A673 (cell line): ENCODE results near the gene SPG7. TPM values are rescaled to one million over a fixed set of nuclear protein-coding genes. Genes with fewer than 3 reads are reported as not detected.

Source experiments
- BruUV-seq: library from RNA; stranded (reverse); fragments of 400-500 nt; replicated peaks from 2 replicates; lab custom pipeline; 2021; lab: Mats Ljungman, UMichigan
- CTCF ChIA-PET: fragments of 300-600 bp; sonication (Branson Sonifier 250); formaldehyde crosslinking; loops from one replicate; lab custom pipeline; 2022; ENCODE audit warnings: antibody characterized with exemption; lab: Charles Lee
- POLR2A ChIA-PET: fragments of 300-600 bp; sonication (Branson Sonifier 250); formaldehyde crosslinking; loops from one replicate; lab custom pipeline; 2022; ENCODE audit warnings: antibody characterized with exemption; ENCODE audit not compliant: low non-redundant PET; lab: Charles Lee
- DNase-seq: peaks from one replicate; pipeline ENCODE4 v3.0.0-alpha.2; 2015; ENCODE audit warnings: low spot score
- H3K27ac ChIP-seq: fragments of 200-600 bp; sonication (generic); 2 replicates; pipeline ENCODE4 v1.5.1; 2016; ENCODE audit warnings: mixed run types, low read depth, mild to moderate bottlenecking, mixed read lengths, antibody characterized with exemption, low read length; ENCODE audit not compliant: poor library complexity, severe bottlenecking
- H3K27me3 ChIP-seq: fragments of 200-600 bp; sonication (generic); replicated peaks from 2 replicates; pipeline ENCODE4 v1.6.1; 2017; ENCODE audit warnings: mixed run types, low read depth, mild to moderate bottlenecking, mixed read lengths, antibody characterized with exemption, low read length; ENCODE audit not compliant: insufficient read depth, poor library complexity
- H3K36me3 ChIP-seq: fragments of 200-600 bp; sonication (generic); 2 replicates; pipeline ENCODE4 v1.6.1; 2016; ENCODE audit warnings: mixed run types, mild to moderate bottlenecking, mixed read lengths, antibody characterized with exemption, low read length; ENCODE audit not compliant: insufficient read depth, poor library complexity, severe bottlenecking
- H3K4me1 ChIP-seq: fragments of 200-600 bp; sonication (generic); 2 replicates; pipeline ENCODE4 v1.6.1; 2017; ENCODE audit warnings: mixed run types, mild to moderate bottlenecking, mixed read lengths, antibody characterized with exemption, low read length; ENCODE audit not compliant: insufficient read depth, poor library complexity, severe bottlenecking
- H3K4me3 ChIP-seq: fragments of 200-600 bp; sonication (generic); 2 replicates; pipeline ENCODE4 v1.5.1; 2016; ENCODE audit warnings: low read depth, mixed run types, mild to moderate bottlenecking, mixed read lengths, low read length; ENCODE audit not compliant: poor library complexity, severe bottlenecking
- H3K9me3 ChIP-seq: fragments of 200-600 bp; sonication (generic); 2 replicates; pipeline ENCODE4 v1.6.1; 2016; ENCODE audit warnings: mixed run types, low read depth, mild to moderate bottlenecking, mixed read lengths, antibody characterized with exemption, low read length; ENCODE audit not compliant: poor library complexity, severe bottlenecking
- EZH2 ChIP-seq: fragments of 200-600 bp; sonication (generic); IDR thresholded peaks from 2 replicates; pipeline ENCODE4 v1.6.1; 2017; ENCODE audit warnings: borderline replicate concordance, low read depth, mild to moderate bottlenecking, mixed read lengths, antibody characterized with exemption, low read length; ENCODE audit not compliant: poor library complexity, severe bottlenecking
- intact Hi-C: fragments of 100-400 bp; cut with micrococcal nuclease; formaldehyde crosslinking; loops from one replicate; pipeline ENCODE4 v1.10.0; 2022; ENCODE audit not compliant: unreplicated experiment
- total RNA-seq: library from RNA; stranded (reverse); gene quantifications from 2 replicates; pipeline ENCODE4 v1.2.3, GENCODE V29; 2021
- TF ChIP-seq, protein P1 (sequence below): fragments of 300-800, 200-600 bp; sonication (generic); conservative IDR thresholded peaks from 2 replicates; pipeline ENCODE4 v1.5.1; 2017; ENCODE audit warnings: low read depth, mild to moderate bottlenecking, antibody characterized with exemption, low read length, moderate library complexity, mixed read lengths

SPG7 gene
- total RNA-seq, 1 experiment from 2014 or later = 113 TPM

DNA sequence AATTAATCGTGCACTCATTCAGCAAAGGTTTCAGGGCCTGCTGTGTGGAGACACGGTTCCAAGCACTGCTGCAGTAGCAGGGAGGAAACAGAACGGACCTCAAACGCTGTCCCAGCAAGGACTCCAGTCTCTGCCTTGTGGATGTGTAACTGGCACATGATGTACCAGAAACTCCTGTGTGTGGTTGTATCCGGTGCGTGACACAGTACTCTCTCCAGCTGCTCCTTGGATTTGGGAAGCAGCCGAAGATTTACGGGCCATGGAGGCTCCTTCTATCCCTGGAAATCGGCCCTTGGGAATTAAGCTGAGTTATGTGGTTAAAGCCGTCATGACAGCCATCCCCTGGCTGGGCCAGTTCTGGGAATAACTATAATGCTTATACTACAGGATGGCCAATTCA, 9.4 kb upstream of the SPG7 start:
- intact Hi-C loops = no loop called here
- Histone ChIP-seq H3K36me3 (no peaks in the 10 kb centered on the region), H3K27me3 (no peaks in the 10 kb centered on the region), H3K9me3 (no peaks in the 10 kb centered on the region), H3K4me3 (no peak overlapping the region), H3K4me1 (no peaks in the 10 kb centered on the region), H3K27ac (no peak overlapping the region)
- DNase-seq = no peak
- CTCF ChIA-PET = no interaction called here
- BruUV-seq = no TSS peak
- POLR2A ChIA-PET = no interaction called here
- no peak for TF ChIP-seq EZH2
- TF ChIP-seq, protein P1, sequence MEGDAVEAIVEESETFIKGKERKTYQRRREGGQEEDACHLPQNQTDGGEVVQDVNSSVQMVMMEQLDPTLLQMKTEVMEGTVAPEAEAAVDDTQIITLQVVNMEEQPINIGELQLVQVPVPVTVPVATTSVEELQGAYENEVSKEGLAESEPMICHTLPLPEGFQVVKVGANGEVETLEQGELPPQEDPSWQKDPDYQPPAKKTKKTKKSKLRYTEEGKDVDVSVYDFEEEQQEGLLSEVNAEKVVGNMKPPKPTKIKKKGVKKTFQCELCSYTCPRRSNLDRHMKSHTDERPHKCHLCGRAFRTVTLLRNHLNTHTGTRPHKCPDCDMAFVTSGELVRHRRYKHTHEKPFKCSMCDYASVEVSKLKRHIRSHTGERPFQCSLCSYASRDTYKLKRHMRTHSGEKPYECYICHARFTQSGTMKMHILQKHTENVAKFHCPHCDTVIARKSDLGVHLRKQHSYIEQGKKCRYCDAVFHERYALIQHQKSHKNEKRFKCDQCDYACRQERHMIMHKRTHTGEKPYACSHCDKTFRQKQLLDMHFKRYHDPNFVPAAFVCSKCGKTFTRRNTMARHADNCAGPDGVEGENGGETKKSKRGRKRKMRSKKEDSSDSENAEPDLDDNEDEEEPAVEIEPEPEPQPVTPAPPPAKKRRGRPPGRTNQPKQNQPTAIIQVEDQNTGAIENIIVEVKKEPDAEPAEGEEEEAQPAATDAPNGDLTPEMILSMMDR = no peak

DNA sequence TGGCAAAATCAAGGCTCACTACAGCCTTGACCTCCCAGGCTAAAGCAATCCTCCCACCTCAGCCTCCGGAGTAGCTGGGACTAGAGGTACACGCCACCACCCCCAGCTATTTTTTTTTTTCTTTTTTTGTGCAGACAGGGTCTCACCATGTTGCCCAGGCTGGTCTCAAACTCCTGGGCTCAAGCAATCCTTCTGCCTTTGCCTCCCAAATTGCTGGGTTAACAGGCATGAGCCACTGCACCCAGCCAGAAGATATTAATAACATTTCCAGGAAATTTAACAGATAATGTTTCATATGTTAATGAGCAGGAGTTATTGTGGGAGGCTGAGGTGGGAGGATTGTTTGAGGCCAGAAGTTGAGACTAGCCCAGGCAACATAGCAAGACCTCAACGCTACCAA, 8.4 kb upstream of the SPG7 start:
- H3K4me1 ChIP-seq = no peaks in the 10 kb centered on the region
- ChIA-PET CTCF (no interaction called here), POLR2A (no interaction called here)
- no peaks in the 10 kb centered on the region for H3K27me3 ChIP-seq
- H3K27ac ChIP-seq = no peak overlapping the region
- H3K36me3 ChIP-seq = no peaks in the 10 kb centered on the region
- DNase-seq = no peak
- intact Hi-C loops = loop anchor here (10.0 kb wide), 1 partner anchor 255 kb away; no protein-coding TSS in a partner anchor
- no peak for TF ChIP-seq EZH2
- TF ChIP-seq, protein P1 = no peak
- no peaks in the 10 kb centered on the region for H3K9me3 ChIP-seq
- no TSS peak for BruUV-seq
- no peak overlapping the region for H3K4me3 ChIP-seq

DNA sequence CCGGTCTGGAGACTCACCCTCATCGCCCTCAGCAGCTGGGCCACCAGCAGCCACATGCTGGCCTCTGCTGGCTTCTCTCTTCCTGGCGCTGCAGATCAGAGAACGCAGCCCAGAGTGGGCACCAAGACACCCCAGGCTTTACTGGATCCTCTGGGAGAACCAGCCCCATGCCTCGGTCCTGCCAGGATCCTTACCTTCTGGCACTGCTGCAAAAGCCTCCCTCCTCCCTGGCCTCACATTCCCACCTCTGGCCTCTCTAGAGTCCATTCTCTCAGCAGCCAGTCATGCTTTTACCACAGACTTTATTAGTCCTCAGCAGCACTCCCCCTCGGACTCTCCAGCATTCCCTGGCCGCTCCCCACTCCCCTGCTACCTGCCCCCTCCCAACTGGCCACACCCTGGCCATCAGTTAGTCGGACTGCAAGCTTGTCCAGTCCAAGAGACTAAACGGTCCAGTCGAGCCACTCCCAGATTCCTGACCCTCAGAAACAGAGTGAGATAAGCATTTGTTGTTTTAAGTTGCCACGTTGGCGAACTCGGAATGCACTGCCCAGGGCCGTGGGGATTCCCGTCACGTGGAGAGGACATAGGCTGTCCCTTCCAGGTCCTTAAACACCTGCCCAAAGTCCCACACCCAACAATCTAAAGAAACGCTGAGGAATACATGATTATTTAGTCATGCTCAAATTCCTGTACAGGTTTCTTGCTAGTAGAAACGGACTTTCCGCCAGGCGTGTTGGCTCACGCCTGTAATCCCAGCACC, 5.9 kb upstream of the SPG7 start:
- BruUV-seq = no TSS peak
- no peak for DNase-seq
- TF ChIP-seq EZH2 = no peak
- TF ChIP-seq, protein P1 = no peak
- POLR2A ChIA-PET = no interaction called here
- no peaks in the 10 kb centered on the region for H3K27me3 ChIP-seq
- H3K36me3 ChIP-seq = no peaks in the 10 kb centered on the region
- no peak overlapping the region for H3K4me3 ChIP-seq
- H3K9me3 ChIP-seq = no peaks in the 10 kb centered on the region
- CTCF ChIA-PET = no interaction called here
- peaks cover 12% of the 10 kb centered on the region for H3K4me1 ChIP-seq
- intact Hi-C loops = loop anchor here (10.0 kb wide), 1 partner anchor 257 kb away; no protein-coding TSS in a partner anchor
- H3K27ac ChIP-seq = no peak overlapping the region
